ENCODE measurements around the gene PCDHGB2. TPM values are rescaled to one million over a fixed set of nuclear protein-coding genes. Genes with fewer than 3 reads are reported as not detected.
A peak's percentile ranks its signal among the peaks of the same experiment; 100 is the strongest.
"Not testable (repeated sequence)": the region's sequence is repeated elsewhere in the genome, so short reads cannot be mapped to it uniquely, and the experiment has no call there.

The PCDHGB2 gene
- total and polyA plus RNA-seq, 4 donors = 0.38 to 11.7 (median 3.8) TPM

DNA sequence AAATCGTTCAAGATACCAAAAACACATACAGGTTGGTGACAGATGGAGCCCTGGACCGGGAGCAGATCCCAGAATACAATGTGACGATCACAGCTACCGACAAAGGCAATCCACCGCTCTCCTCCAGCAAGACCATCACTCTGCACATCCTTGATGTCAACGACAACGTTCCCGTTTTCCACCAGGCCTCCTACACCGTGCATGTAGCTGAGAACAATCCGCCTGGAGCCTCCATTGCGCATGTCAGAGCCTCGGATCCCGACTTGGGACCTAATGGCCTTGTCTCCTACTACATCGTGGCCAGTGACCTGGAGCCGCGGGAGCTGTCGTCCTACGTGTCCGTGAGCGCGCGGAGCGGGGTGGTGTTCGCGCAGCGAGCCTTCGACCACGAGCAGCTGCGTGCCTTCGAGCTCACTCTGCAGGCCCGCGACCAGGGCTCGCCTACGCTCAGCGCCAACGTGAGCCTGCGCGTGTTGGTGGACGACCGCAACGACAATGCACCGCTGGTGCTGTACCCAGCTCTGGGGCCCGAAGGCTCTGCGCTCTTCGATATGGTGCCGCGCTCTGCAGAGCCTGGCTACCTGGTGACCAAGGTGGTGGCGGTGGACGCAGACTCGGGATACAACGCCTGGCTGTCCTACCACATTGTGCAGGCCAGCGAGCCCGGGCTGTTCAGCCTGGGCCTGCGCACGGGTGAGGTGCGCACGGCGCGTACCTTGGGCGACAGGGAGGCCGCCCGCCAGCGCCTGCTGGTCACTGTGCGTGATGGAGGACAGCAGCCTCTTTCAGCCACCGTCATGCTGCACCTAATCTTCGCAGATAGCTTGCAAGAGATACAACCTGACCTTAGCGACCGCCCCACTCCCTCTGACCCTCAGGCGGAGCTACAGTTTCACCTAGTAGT lies 12.0 kb downstream of the PCDHGB2 start:
- H3K27ac ChIP-seq (ENCODE audit: low read depth in 1 of 2, low read length in 2 of 2) = no peak overlapping the region
- no peaks in the 10 kb centered on the region for H3K4me1 ChIP-seq (ENCODE audit: control insufficient read depth in 1 of 2, insufficient read depth in 2 of 2, low read length in 2 of 2)
- intact Hi-C loops (cut with DNase I) = loop anchor here in 1 of 2 donors (5.0 kb wide), 1 partner anchor 50 kb away; the partner anchor contains the start of gene PCDHGA11
- H3K4me3 ChIP-seq (ENCODE audit: low read length in 2 of 2) = no peak overlapping the region
- H3K9me3 ChIP-seq (ENCODE audit: control insufficient read depth, low read length) = peaks cover 44% of the 10 kb centered on the region
- H3K27me3 ChIP-seq (ENCODE audit: control insufficient read depth in 1 of 2, insufficient read depth in 2 of 2, low read length in 1 of 2) = no peaks in the 10 kb centered on the region
- H3K36me3 ChIP-seq (ENCODE audit: control insufficient read depth in 1 of 2, insufficient read depth in 2 of 2, low read length in 1 of 2) = no peaks in the 10 kb centered on the region
- no peak for DNase-seq
- no peak for ATAC-seq (ENCODE audit: low FRiP score)
- 23 to 28% methylated on average over 69 of the region's 69 CpGs for WGBS, 2 donors

DNA sequence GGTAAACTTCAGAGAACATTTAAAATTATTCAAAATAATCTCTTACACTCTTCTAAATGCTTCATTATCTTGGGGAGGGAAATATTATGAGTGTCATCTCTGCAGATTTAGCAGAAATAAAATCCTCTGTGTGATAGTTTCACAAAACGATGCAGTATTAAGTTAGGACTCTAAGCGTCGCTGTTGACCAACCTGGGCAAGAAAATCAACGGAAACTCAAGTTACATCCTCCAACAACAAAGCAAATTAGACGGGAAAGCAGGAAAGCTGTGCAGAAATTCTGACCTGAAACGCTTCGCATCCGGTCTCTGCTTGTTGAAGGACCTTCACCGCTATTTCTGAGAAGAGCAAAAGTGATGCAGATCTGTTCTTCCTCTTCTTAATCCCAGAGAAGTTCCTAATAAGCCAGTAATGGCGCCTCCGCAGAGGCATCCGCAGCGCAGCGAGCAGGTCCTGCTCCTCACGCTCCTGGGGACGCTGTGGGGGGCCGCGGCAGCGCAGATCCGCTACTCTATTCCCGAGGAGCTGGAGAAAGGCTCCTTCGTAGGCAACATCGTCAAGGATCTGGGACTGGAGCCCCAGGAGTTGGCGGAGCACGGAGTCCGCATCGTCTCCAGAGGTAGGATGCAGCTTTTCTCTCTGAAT lies 14.0 kb downstream of the PCDHGB2 start, which contains the start of gene PCDHGA6:
Gene PCDHGA6, plus strand, starts transcription at position 219 of the 645 bp plus-strand sequence. Its CDS starts 193 bp downstream, at position 412.
- H3K27ac ChIP-seq (ENCODE audit: low read depth in 1 of 2, low read length in 2 of 2) = no peak within 1 kb of the TSS
- no peaks in the 10 kb centered on the region for H3K27me3 ChIP-seq (ENCODE audit: control insufficient read depth in 1 of 2, insufficient read depth in 2 of 2, low read length in 1 of 2)
- WGBS, 2 donors = 12 to 13% methylated on average over 27 of the region's 27 CpGs
- H3K9me3 ChIP-seq (ENCODE audit: control insufficient read depth, low read length) = peaks cover 45% of the 10 kb centered on the region
- no peaks in the 10 kb centered on the region for H3K4me1 ChIP-seq (ENCODE audit: control insufficient read depth in 1 of 2, insufficient read depth in 2 of 2, low read length in 2 of 2)
- intact Hi-C loops (cut with DNase I) = loop anchor here in 1 of 2 donors (5.0 kb wide), 1 partner anchor 49 kb away; the partner anchor contains the start of gene PCDHGA11
- no peak for ATAC-seq (ENCODE audit: low FRiP score)
- H3K4me3 ChIP-seq (ENCODE audit: low read length in 2 of 2) = no peak within 1 kb of the TSS
- H3K36me3 ChIP-seq (ENCODE audit: control insufficient read depth in 1 of 2, insufficient read depth in 2 of 2, low read length in 1 of 2) = no peaks in the 10 kb centered on the region
- DNase-seq = peak in 1 of 2 donors; percentile 66

DNA sequence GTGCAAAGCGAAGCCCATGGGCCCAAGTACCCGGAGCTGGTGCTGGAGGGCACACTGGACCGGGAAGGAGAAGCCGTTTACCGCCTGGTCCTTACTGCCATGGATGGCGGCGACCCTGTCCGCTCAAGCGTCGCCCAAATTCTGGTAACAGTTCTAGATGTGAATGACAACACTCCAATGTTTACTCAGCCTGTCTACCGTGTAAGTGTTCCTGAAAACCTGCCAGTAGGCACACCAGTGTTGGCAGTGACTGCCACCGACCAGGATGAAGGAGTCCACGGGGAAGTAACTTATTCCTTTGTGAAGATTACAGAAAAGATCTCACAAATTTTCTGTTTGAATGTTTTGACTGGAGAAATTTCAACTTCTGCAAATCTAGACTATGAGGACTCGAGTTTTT lies 14.8 kb downstream of the PCDHGB2 start:
- no peaks in the 10 kb centered on the region for H3K36me3 ChIP-seq (ENCODE audit: control insufficient read depth in 1 of 2, insufficient read depth in 2 of 2, low read length in 1 of 2)
- WGBS, 2 donors = 48 to 50% methylated on average over 14 of the region's 14 CpGs
- no peak overlapping the region for H3K27ac ChIP-seq (ENCODE audit: low read depth in 1 of 2, low read length in 2 of 2)
- H3K4me1 ChIP-seq (ENCODE audit: control insufficient read depth in 1 of 2, insufficient read depth in 2 of 2, low read length in 2 of 2) = no peaks in the 10 kb centered on the region
- H3K9me3 ChIP-seq (ENCODE audit: control insufficient read depth, low read length) = peaks cover 45% of the 10 kb centered on the region
- intact Hi-C loops (cut with DNase I) = loop anchor here in 1 of 2 donors (5.0 kb wide), 1 partner anchor 48 kb away; the partner anchor contains the start of gene PCDHGA11
- no peaks in the 10 kb centered on the region for H3K27me3 ChIP-seq (ENCODE audit: control insufficient read depth in 1 of 2, insufficient read depth in 2 of 2, low read length in 1 of 2)
- ATAC-seq (ENCODE audit: low FRiP score) (no peak), DNase-seq (no peak)
- no peak overlapping the region for H3K4me3 ChIP-seq (ENCODE audit: low read length in 2 of 2)

DNA sequence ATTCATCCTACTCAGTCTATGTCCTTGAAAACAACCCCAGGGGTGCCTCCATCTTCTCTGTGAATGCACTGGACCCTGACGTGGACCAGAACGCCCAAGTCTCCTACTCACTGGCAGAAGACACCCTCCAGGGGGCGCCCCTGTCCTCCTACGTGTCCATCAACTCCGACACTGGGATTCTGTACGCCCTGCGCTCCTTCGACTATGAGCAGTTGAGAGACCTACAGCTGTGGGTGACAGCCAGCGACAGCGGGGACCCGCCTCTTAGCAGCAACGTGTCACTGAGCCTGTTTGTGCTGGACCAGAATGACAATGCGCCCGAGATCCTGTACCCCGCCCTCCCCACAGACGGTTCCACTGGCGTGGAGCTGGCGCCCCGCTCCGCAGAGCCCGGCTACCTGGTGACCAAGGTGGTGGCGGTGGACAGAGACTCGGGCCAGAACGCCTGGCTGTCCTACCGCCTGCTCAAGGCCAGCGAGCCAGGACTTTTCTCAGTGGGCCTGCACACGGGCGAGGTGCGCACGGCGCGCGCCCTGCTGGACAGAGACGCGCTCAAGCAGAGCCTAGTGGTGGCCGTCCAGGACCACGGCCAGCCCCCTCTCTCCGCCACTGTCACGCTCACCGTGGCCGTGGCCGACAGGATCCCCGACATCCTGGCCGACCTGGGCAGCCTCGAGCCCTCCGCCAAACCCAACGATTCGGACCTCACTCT lies 15.8 kb downstream of the PCDHGB2 start:
- H3K27ac ChIP-seq (ENCODE audit: low read depth in 1 of 2, low read length in 2 of 2); H3K4me3 ChIP-seq (ENCODE audit: low read length in 2 of 2); intact Hi-C loops (cut with DNase I); H3K36me3 ChIP-seq (ENCODE audit: control insufficient read depth in 1 of 2, insufficient read depth in 2 of 2, low read length in 1 of 2); H3K4me1 ChIP-seq (ENCODE audit: control insufficient read depth in 1 of 2, insufficient read depth in 2 of 2, low read length in 2 of 2); H3K27me3 ChIP-seq (ENCODE audit: control insufficient read depth in 1 of 2, insufficient read depth in 2 of 2, low read length in 1 of 2); ATAC-seq (ENCODE audit: low FRiP score): not testable (repeated sequence)
- WGBS, 2 donors = 28 to 46% methylated on average over 28 to 43 of the region's 48 CpGs
- H3K9me3 ChIP-seq (ENCODE audit: control insufficient read depth, low read length) = peaks cover 39% of the 10 kb centered on the region
- peak in 1 of 2 donors; percentile 61 for DNase-seq

DNA sequence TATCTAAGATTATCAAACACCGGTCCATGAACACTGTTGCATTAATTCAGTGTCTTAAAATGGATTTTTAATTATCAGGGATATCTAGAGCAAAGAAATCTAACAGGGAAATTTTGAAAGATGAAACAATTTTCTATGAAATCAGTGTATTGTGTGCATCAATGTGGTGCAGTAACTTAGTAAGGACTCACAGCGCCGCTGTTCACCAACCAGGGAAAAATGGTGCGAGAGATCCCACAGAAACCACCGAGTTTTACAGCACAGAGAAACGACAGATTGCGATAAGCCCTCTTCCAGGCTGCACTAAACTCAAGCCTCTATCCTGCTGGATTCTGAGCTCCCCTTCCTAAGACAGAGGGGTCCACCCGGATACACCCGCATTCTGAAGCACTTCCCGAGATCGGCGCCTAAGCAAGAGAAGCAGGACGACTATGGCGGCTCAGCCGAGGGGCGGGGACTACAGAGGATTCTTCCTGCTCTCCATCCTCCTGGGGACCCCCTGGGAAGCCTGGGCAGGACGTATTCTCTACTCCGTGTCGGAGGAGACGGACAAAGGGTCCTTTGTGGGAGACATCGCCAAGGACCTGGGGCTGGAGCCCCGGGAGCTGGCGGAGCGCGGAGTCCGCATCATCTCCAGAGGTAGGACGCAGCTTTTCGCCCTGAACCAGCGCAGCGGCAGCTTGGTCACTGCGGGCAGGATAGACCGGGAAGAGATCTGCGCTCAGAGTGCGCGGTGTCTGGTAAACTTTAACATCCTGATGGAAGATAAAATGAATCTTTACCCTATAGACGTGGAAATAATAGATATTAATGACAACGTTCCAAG lies 22.9 kb downstream of the PCDHGB2 start, which contains the start of gene PCDHGA7:
Gene PCDHGA7, plus strand, starts transcription at position 274 of the 826 bp plus-strand sequence. Its CDS starts 158 bp downstream, at position 432.
- H3K4me1 ChIP-seq (ENCODE audit: control insufficient read depth in 1 of 2, insufficient read depth in 2 of 2, low read length in 2 of 2) = no peaks in the 10 kb centered on the region
- no peak for ATAC-seq (ENCODE audit: low FRiP score)
- H3K27me3 ChIP-seq (ENCODE audit: control insufficient read depth in 1 of 2, insufficient read depth in 2 of 2, low read length in 1 of 2) = no peaks in the 10 kb centered on the region
- no peak within 1 kb of the TSS for H3K4me3 ChIP-seq (ENCODE audit: low read length in 2 of 2)
- peak in 1 of 2 donors; percentile 58 for DNase-seq
- intact Hi-C loops (cut with DNase I) = no loop called here
- H3K9me3 ChIP-seq (ENCODE audit: control insufficient read depth, low read length) = peaks cover 20% of the 10 kb centered on the region
- H3K36me3 ChIP-seq (ENCODE audit: control insufficient read depth in 1 of 2, insufficient read depth in 2 of 2, low read length in 1 of 2) = no peaks in the 10 kb centered on the region
- 13 to 14% methylated on average over 37 of the region's 37 CpGs for WGBS, 2 donors
- H3K27ac ChIP-seq (ENCODE audit: low read depth in 1 of 2, low read length in 2 of 2) = no peak within 1 kb of the TSS

DNA sequence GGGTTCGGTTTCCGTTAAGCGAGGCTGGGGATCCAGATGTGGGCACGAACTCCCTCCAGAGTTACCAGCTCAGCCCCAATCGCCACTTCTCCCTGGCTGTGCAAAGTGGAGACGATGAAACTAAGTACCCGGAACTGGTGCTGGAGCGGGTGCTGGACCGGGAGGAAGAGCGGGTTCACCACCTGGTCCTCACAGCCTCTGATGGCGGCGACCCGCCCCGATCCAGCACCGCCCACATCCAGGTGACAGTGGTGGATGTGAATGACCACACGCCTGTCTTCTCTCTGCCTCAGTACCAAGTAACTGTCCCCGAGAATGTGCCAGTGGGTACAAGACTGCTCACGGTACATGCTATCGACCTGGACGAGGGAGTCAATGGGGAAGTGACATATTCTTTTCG lies 23.6 kb downstream of the PCDHGB2 start:
- no peaks in the 10 kb centered on the region for H3K36me3 ChIP-seq (ENCODE audit: control insufficient read depth in 1 of 2, insufficient read depth in 2 of 2, low read length in 1 of 2)
- no peaks in the 10 kb centered on the region for H3K4me1 ChIP-seq (ENCODE audit: control insufficient read depth in 1 of 2, insufficient read depth in 2 of 2, low read length in 2 of 2)
- peaks cover 20% of the 10 kb centered on the region for H3K9me3 ChIP-seq (ENCODE audit: control insufficient read depth, low read length)
- WGBS, 2 donors = 27 to 37% methylated on average over 21 of the region's 21 CpGs
- H3K27me3 ChIP-seq (ENCODE audit: control insufficient read depth in 1 of 2, insufficient read depth in 2 of 2, low read length in 1 of 2) = no peaks in the 10 kb centered on the region
- H3K27ac ChIP-seq (ENCODE audit: low read depth in 1 of 2, low read length in 2 of 2) = no peak overlapping the region
- no peak for ATAC-seq (ENCODE audit: low FRiP score)
- intact Hi-C loops (cut with DNase I) = no loop called here
- peak in 1 of 2 donors; percentile 43 for DNase-seq
- H3K4me3 ChIP-seq (ENCODE audit: low read length in 2 of 2) = no peak overlapping the region

DNA sequence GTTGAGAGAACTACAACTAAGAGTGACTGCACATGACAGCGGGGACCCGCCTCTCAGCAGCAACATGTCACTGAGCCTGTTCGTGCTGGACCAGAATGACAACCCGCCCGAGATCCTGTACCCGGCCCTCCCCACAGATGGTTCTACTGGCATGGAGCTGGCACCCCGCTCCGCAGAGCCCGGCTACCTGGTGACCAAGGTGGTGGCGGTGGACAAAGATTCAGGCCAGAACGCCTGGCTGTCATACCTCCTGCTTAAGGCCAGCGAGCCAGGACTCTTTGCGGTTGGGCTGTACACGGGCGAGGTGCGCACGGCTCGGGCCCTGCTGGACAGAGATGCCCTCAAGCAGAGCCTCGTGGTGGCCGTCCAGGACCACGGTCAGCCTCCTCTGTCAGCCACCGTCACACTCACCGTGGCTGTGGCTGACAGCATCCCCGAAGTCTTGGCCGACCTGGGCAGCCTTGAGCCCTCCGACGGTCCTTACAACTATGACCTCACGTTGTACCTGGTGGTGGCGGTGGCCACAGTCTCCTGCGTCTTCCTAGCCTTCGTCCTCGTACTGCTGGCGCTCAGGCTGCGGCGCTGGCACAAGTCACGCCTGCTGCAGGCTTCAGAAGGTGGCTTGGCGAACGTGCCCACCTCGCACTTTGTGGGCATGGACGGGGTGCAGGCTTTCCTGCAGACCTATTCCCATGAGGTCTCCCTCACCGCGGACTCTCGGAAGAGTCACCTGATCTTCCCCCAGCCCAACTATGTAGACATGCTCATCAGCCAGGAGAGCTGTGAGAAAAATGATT lies 24.9 kb downstream of the PCDHGB2 start:
- H3K27me3 ChIP-seq (ENCODE audit: control insufficient read depth in 1 of 2, insufficient read depth in 2 of 2, low read length in 1 of 2) = no peaks in the 10 kb centered on the region
- DNase-seq (peak in 1 of 2 donors; percentile 56), ATAC-seq (ENCODE audit: low FRiP score) (no peak)
- H3K4me1 ChIP-seq (ENCODE audit: control insufficient read depth in 1 of 2, insufficient read depth in 2 of 2, low read length in 2 of 2) = no peaks in the 10 kb centered on the region
- H3K4me3 ChIP-seq (ENCODE audit: low read length in 2 of 2) = no peak overlapping the region
- intact Hi-C loops (cut with DNase I) = no loop called here
- no peak overlapping the region for H3K27ac ChIP-seq (ENCODE audit: low read depth in 1 of 2, low read length in 2 of 2)
- H3K36me3 ChIP-seq (ENCODE audit: control insufficient read depth in 1 of 2, insufficient read depth in 2 of 2, low read length in 1 of 2) = no peaks in the 10 kb centered on the region
- H3K9me3 ChIP-seq (ENCODE audit: control insufficient read depth, low read length) = peaks cover 31% of the 10 kb centered on the region
- 39 to 43% methylated on average over 43 of the region's 43 CpGs for WGBS, 2 donors

All from aorta (tissue), 5 donors.